Measurements from ENCODE around the gene LNX2. TPM values are rescaled to one million over a fixed set of nuclear protein-coding genes. Genes with fewer than 3 reads are reported as not detected.

Gene LNX2
- total RNA-seq, 1 donor from 2014 or later = 29.7 TPM

DNA sequence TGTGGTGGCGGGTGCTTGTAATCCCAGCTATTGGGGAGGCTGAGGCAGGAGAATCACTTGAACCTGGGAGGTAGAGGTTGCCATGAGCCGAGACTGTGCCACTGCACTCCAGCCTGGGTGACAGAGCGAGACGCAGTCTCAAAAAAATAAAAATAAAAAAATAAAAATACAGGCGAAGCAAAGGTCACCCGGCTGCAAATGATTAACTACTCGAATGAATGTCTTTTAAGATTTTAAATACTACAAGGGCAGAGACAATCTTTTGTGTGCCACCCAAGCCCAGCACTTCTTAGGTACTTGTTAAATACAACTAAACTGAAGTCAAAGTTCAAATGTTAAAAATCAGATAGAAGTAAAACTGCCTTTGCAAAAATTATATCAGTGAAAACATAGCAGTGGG lies 6.7 kb downstream of the LNX2 start:
- TF ChIP-seq, protein P1, sequence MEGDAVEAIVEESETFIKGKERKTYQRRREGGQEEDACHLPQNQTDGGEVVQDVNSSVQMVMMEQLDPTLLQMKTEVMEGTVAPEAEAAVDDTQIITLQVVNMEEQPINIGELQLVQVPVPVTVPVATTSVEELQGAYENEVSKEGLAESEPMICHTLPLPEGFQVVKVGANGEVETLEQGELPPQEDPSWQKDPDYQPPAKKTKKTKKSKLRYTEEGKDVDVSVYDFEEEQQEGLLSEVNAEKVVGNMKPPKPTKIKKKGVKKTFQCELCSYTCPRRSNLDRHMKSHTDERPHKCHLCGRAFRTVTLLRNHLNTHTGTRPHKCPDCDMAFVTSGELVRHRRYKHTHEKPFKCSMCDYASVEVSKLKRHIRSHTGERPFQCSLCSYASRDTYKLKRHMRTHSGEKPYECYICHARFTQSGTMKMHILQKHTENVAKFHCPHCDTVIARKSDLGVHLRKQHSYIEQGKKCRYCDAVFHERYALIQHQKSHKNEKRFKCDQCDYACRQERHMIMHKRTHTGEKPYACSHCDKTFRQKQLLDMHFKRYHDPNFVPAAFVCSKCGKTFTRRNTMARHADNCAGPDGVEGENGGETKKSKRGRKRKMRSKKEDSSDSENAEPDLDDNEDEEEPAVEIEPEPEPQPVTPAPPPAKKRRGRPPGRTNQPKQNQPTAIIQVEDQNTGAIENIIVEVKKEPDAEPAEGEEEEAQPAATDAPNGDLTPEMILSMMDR (IDR thresholded peaks at IDR 0.05) = no peak
- H3K36me3 ChIP-seq = no peaks in the 10 kb centered on the region
- no peaks in the 10 kb centered on the region for H3K27me3 ChIP-seq (ENCODE audit: low read depth)
- no peak overlapping the region for H3K27ac ChIP-seq
- no peaks in the 10 kb centered on the region for H3K9me3 ChIP-seq
- no peak overlapping the region for H3K4me3 ChIP-seq
- intact Hi-C loops (cut with DNase I) = no loop called here
- DNase-seq (no peak), ATAC-seq (no peak)
- H3K4me1 ChIP-seq = peaks cover 34% of the 10 kb centered on the region

DNA sequence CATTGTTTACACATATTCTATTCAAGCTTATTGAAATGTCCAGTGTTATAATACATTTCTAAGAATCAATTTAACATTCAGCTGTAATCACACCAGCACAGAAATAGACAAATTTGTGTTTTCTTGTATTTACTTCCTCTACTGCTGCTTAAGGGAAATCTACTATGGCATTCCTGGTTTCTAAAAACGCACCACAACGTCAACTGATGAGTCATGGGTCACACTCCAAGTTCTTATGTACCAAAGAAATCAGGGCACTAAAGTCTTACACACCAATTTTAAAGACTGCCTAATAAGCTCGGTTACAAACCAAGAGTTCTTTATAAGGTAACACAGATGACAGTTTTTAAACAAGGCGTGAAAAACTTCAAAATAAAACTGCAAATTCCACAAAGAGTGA lies 13.2 kb downstream of the LNX2 start:
- Histone ChIP-seq H3K27ac (no peak overlapping the region), H3K27me3 (ENCODE audit: low read depth) (no peaks in the 10 kb centered on the region), H3K4me1 (peaks cover 33% of the 10 kb centered on the region), H3K36me3 (no peaks in the 10 kb centered on the region), H3K4me3 (no peak overlapping the region), H3K9me3 (no peaks in the 10 kb centered on the region)
- intact Hi-C loops (cut with DNase I) = no loop called here
- TF ChIP-seq, protein P1 (IDR thresholded peaks at IDR 0.05) = no peak
- DNase-seq = no peak
- ATAC-seq = peak; percentile 56 to 85

DNA sequence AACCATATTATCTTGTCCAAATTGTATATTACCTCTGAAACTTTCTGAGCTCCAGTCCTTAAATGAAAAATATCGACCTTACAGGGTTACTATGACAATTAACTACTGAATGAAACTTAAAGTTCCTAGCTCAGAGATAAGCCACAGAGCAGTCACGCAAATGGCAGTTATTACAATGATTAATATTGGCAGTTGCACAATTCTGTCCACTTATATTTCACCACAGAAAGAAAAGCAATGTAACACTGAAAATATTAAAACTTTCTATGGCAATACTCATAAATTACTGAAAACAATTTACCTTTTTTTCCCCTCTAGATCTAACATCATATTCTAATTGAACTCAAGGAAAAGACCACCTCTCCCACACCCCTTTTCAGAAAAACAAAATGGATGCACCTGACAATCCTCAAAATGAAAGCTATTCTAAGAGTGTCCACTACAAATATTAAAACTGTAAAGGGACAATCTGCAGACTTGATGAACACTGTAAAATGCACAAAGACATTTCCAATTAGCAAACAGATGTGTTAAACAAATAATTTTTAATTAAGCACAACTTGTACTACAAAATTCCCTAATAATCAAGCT lies 14.6 kb downstream of the LNX2 start:
- Histone ChIP-seq H3K4me1 (peaks cover 29% of the 10 kb centered on the region), H3K4me3 (no peak overlapping the region), H3K9me3 (no peaks in the 10 kb centered on the region), H3K27me3 (ENCODE audit: low read depth) (no peaks in the 10 kb centered on the region), H3K27ac (no peak overlapping the region), H3K36me3 (no peaks in the 10 kb centered on the region)
- ATAC-seq (peak in 1 of 2 donors; percentile 66), DNase-seq (no peak)
- TF ChIP-seq, protein P1 (IDR thresholded peaks at IDR 0.05) = no peak
- intact Hi-C loops (cut with DNase I) = no loop called here

DNA sequence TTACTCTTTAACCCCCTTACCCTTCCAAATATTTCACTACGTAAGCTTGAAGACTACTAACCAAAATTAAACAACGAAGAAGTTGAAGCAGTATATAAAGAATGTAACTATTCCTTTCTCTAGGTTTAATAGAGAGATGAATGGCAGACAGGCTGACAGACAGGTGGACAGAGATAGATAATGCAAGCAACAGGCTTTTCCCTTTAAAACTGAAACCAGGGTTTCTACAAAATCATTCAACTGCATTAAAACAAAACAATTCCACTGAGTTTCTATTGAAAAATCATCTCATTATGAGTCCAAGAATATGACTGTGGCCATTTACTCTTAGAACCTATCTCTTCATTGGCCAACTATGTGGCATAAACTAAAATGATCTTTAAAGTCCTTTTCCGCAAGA lies 15.2 kb downstream of the LNX2 start:
- ATAC-seq = no peak
- intact Hi-C loops (cut with DNase I) = no loop called here
- Histone ChIP-seq H3K27ac (no peak overlapping the region), H3K9me3 (no peaks in the 10 kb centered on the region), H3K27me3 (ENCODE audit: low read depth) (no peaks in the 10 kb centered on the region), H3K4me1 (peaks cover 31% of the 10 kb centered on the region), H3K4me3 (no peak overlapping the region), H3K36me3 (no peaks in the 10 kb centered on the region)
- TF ChIP-seq, protein P1 (IDR thresholded peaks at IDR 0.05) = no peak
- DNase-seq = no peak

DNA sequence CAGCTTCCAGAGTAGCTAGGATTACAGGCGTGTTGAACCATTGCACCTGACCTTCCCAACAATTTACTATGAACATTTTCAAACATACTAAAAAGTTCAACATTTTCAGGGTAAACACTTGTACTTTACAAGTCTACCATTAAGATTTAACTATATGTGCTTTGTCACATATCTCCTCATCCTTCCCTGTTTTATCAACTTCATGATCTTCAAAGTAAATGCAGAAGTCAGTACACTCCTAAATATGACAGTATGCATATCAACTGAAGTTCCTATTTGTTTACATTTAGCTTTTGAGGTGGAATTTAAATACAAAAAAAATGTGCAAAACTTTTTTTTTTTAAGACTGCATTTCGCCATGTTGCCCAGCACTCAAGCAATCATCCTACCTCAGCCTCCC lies 18.5 kb downstream of the LNX2 start:
- DNase-seq (no peak), ATAC-seq (no peak)
- Histone ChIP-seq H3K4me1 (peaks cover 26% of the 10 kb centered on the region), H3K4me3 (no peak overlapping the region), H3K27me3 (ENCODE audit: low read depth) (no peaks in the 10 kb centered on the region), H3K9me3 (no peaks in the 10 kb centered on the region), H3K27ac (no peak overlapping the region), H3K36me3 (no peaks in the 10 kb centered on the region)
- intact Hi-C loops (cut with DNase I) = no loop called here
- TF ChIP-seq, protein P1 (IDR thresholded peaks at IDR 0.05) = no peak
